LNCaP clone FGC (cell line): Measurements from ENCODE around the gene CFD.

Experiments used
- DNase-seq: peaks from one replicate; pipeline ENCODE4 v3.0.0-alpha.2; 2011; ENCODE audit warnings: low read depth
- H3K4me3 ChIP-seq: 2 replicates; pipeline ENCODE4 v1.5.1; 2011; ENCODE audit warnings: mild to moderate bottlenecking, low read depth, low read length, control low read depth
- CTCF ChIP-seq: IDR thresholded peaks from 2 replicates; pipeline ENCODE4 v1.5.1; 2012; ENCODE audit warnings: mild to moderate bottlenecking; ENCODE audit not compliant: control insufficient read depth, insufficient read depth; ENCODE audit errors: extremely low read depth

The CFD gene

GRCh38 chr19:821231-821824 lies 38.1 kb upstream of the CFD start:
- H3K4me3 ChIP-seq = no peak overlapping the region
- no peak for DNase-seq
- TF ChIP-seq CTCF = no peak

GRCh38 chr19:821825-822503 lies 37.5 kb upstream of the CFD start, which contains the start of gene PLPPR3:
TSS of gene PLPPR3 (minus strand) at chr19:821955. CDS start at chr19:821559, 396 bp downstream.
- no peak for TF ChIP-seq CTCF
- H3K4me3 ChIP-seq = no peak within 1 kb of the TSS
- no peak for DNase-seq

GRCh38 chr19:823565-824121 lies 35.8 kb upstream of the CFD start:
- DNase-seq = no peak
- H3K4me3 ChIP-seq = no peak overlapping the region
- TF ChIP-seq CTCF = no peak

GRCh38 chr19:824885-825284 lies 34.6 kb upstream of the CFD start:
- no peak for TF ChIP-seq CTCF
- H3K4me3 ChIP-seq = no peak overlapping the region
- DNase-seq = no peak

GRCh38 chr19:825897-826644 lies 33.4 kb upstream of the CFD start:
- TF ChIP-seq CTCF = no peak
- H3K4me3 ChIP-seq = no peak overlapping the region
- DNase-seq = no peak

GRCh38 chr19:827314-827709 lies 32.2 kb upstream of the CFD start:
- DNase-seq = no peak
- H3K4me3 ChIP-seq = no peak overlapping the region
- no peak for TF ChIP-seq CTCF
